A375 (cell line): Measurements from ENCODE around the gene SERPINB10. TPM values are rescaled to one million over a fixed set of nuclear protein-coding genes. Genes with fewer than 3 reads are reported as not detected.

Experiments
- total RNA-seq: library from RNA; depleted of rRNA; stranded (reverse); fragments of >200 nt; shearing (Covaris generic); gene quantifications from 2 replicates; pipeline ENCODE4 v1.2.3, GENCODE V29; 2014; rRNA removed

Gene SERPINB10
- not detected in 2 replicates for total RNA-seq

GRCh38 chr18:63907664-63908063 lies at the start of gene SERPINB10:
SERPINB10 (plus strand) TSS chr18:63907958; CDS start chr18:63915511, 7,553 bp downstream.

GRCh38 chr18:63887424-63887823 lies 20.3 kb upstream of the SERPINB10 start, which contains the start of gene SERPINB2:
SERPINB2 (plus strand) TSS chr18:63887705; CDS start chr18:63891445, 3,740 bp downstream.

DNA sequence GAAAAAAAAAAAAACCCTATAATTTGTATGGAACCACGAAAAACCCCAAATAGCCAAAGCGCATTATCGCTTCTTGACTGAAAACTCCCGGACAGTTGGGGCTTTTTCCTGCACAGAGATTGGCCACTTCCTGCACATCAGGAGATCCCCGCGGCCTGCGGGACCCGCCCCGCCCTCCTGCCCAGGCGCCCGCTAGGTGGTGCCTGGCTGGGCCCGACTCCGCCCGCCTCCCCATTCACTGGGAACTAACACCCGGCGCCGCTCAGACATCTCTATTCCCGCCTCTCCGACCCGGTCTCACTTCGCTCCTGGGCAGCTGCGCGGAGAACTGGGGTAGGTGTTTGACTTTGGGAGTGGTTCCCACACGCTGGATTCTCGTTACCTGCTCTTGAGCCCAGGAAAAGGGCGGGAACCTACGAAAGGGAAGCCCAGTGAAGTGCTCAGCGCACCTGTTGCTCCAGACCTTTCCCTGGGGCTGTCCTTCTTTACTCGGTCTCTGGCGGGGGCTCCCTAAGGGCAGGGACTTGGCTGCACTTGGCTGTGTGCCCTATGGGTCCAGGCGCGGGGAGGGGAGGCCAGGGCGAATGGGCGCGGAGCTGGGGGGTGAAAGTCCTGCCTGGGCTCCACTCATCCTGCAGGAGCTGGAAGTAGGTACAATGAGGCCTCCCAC lies 41.4 kb downstream of the SERPINB10 start, which contains the start of gene HMSD:
TSS of gene HMSD (plus strand) at position 234 of the 670 bp plus-strand sequence. CDS start 4,155 bp downstream, outside the sequence.

GRCh38 chr18:63969942-63970808 lies 62.4 kb downstream of the SERPINB10 start, which contains the start of gene SERPINB8:
SERPINB8 (plus strand) TSS chr18:63970081; CDS start chr18:63978309, 8,228 bp downstream.

Other genes with a start within 250 kb of the SERPINB10 start
- gene SERPINB3, start 246.1 kb upstream of the SERPINB10 start, total RNA-seq: not detected in 2 replicates
- not detected in 2 replicates for gene SERPINB11, start 205.0 kb upstream of the SERPINB10 start, total RNA-seq
- 2.8 and 4.8 TPM in 2 replicates for gene SERPINB7, start 132.5 kb upstream of the SERPINB10 start, total RNA-seq
- gene SERPINB2, start 20.3 kb upstream of the SERPINB10 start, total RNA-seq: 0.08 and 0.34 TPM in 2 replicates
- gene HMSD, start 41.3 kb downstream of the SERPINB10 start, total RNA-seq: not detected in 2 replicates
- 22.9 and 26.9 TPM in 2 replicates for gene SERPINB8, start 62.1 kb downstream of the SERPINB10 start, total RNA-seq
- not detected in 2 replicates for gene LINC00305, start 241.1 kb downstream of the SERPINB10 start, total RNA-seq